ENCODE data around the gene IQCK.

DNA sequence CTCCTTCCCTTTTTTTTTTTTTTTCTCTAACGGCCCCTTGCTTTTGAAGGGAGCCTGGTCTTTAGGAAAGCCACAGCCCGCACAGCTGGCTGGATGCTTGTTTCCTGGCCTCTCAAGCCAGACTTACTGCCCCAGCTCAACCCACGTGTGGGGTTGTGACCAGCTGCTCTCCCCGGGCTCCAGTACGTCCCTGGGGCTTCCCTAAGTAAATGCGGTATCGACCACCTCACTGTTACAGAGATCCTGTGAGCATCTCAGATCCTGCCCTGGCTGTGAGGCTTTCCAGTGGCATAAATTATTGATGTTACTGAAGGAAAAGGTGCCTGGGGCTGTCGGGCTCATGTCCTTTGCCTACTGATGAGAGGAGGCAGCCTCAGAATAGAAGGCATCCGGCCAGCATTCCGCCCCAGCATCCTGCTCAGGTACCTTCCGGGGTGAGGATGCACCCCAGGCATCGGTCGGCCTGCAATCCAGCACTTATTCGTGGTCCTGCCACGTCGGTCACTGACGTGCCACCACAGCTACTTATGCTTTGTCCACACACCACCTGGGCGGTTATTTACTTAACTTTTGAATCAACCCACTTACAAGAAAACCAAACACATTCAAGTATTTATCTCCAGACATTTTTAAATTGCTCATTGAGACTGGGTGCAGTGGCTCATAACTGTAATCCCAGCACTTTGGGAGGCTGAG lies 156.9 kb downstream of the IQCK start:
- TF ChIP-seq EZH2 (IDR thresholded peaks at IDR 0.05; ENCODE audit: borderline replicate concordance) = no peak
- no peak for TF ChIP-seq CTCF (IDR thresholded peaks at IDR 0.05; ENCODE audit: poor library complexity)

Measured in hepatocyte (in vitro differentiated cells).